Neural progenitor cell (in vitro differentiated cells): Measurements from ENCODE around the gene KLHL13. TPM values are rescaled to one million over a fixed set of nuclear protein-coding genes. Genes with fewer than 3 reads are reported as not detected.
A peak's percentile ranks its signal among the peaks of the same experiment; 100 is the strongest.

Source experiments
- DNase-seq: peaks from one replicate; pipeline ENCODE4 v3.0.0-alpha.2; 2016; ENCODE audit warnings: low spot score
- H2AFZ ChIP-seq: fragments of 200-600 bp; sonication (generic); replicated peaks from 2 replicates; pipeline ENCODE4 v1.6.1; 2016; ENCODE audit warnings: antibody characterized with exemption
- H3F3A ChIP-seq: fragments of 200-600 bp; sonication (generic); 2 replicates; pipeline ENCODE4 v1.6.1; 2016; ENCODE audit warnings: antibody characterized with exemption, low read depth
- H3K27ac ChIP-seq: fragments of 200-600 bp; sonication (generic); 2 replicates; pipeline ENCODE4 v1.5.1; 2016; ENCODE audit warnings: mild to moderate bottlenecking
- H3K27me3 ChIP-seq: fragments of 200-600 bp; sonication (generic); 2 replicates; pipeline ENCODE4 v1.6.1; 2016; ENCODE audit warnings: mild to moderate bottlenecking, moderate library complexity
- H3K36me3 ChIP-seq: fragments of 200-600 bp; sonication (generic); 2 replicates; pipeline ENCODE4 v1.5.1; 2016
- H3K4me1 ChIP-seq: fragments of 200-600 bp; sonication (generic); 2 replicates; pipeline ENCODE4 v1.6.1; 2016; ENCODE audit warnings: mixed run types
- H3K4me2 ChIP-seq: fragments of 200-600 bp; sonication (generic); 2 replicates; pipeline ENCODE4 v1.6.1; 2016
- H3K4me3 ChIP-seq: fragments of 200-600 bp; sonication (generic); 2 replicates; pipeline ENCODE4 v1.5.1; 2016
- H3K79me2 ChIP-seq: fragments of 200-600 bp; sonication (generic); 2 replicates; pipeline ENCODE4 v1.6.1; 2016; ENCODE audit warnings: low read depth
- H3K9ac ChIP-seq: fragments of 200-600 bp; sonication (generic); 2 replicates; pipeline ENCODE4 v1.6.1; 2016
- H3K9me3 ChIP-seq: fragments of 200-600 bp; sonication (generic); 2 replicates; pipeline ENCODE4 v1.5.1; 2016; ENCODE audit warnings: low read depth
- H4K20me1 ChIP-seq: fragments of 200-600 bp; sonication (generic); 2 replicates; pipeline ENCODE4 v1.6.1; 2016; ENCODE audit warnings: low read depth
- H3K27ac Mint-ChIP-seq: 3 replicates; pipeline ENCODE4 v1.8.0; 2021; ENCODE audit warnings: mixed read lengths
- H3K27me3 Mint-ChIP-seq: 2 replicates; pipeline ENCODE4 v1.8.0; 2022; ENCODE audit warnings: low read depth, mild to moderate bottlenecking, inconsistent platforms, moderate library complexity, mixed read lengths; ENCODE audit not compliant: insufficient read depth
- H3K36me3 Mint-ChIP-seq: 3 replicates; pipeline ENCODE4 v1.8.0; 2021; ENCODE audit warnings: mixed read lengths
- H3K4me1 Mint-ChIP-seq: 3 replicates; pipeline ENCODE4 v1.8.0; 2021; ENCODE audit warnings: mixed read lengths
- H3K4me3 Mint-ChIP-seq: 3 replicates; pipeline ENCODE4 v1.8.0; 2021; ENCODE audit warnings: mild to moderate bottlenecking, moderate library complexity, mixed read lengths
- H3K9me3 Mint-ChIP-seq: 3 replicates; pipeline ENCODE4 v1.8.0; 2020; ENCODE audit warnings: mixed read lengths
- EZH2 ChIP-seq: fragments of 200-600 bp; sonication (generic); IDR thresholded peaks from 2 replicates; pipeline ENCODE4 v1.6.1; 2017; ENCODE audit warnings: antibody characterized with exemption, mild to moderate bottlenecking, moderate library complexity
- EZH2phosphoT487 ChIP-seq: fragments of 200-600 bp; sonication (generic); IDR thresholded peaks from 2 replicates; pipeline ENCODE4 v1.6.1; 2017; ENCODE audit warnings: antibody characterized with exemption
- total RNA-seq: library from RNA; depleted of rRNA; stranded (reverse); fragments of >200 nt; gene quantifications from 2 replicates; pipeline ENCODE4 v1.2.3, GENCODE V29; 2015; ENCODE audit warnings: low replicate concordance
- TF ChIP-seq, protein P1 (sequence below): fragments of 200-600 bp; sonication (generic); IDR thresholded peaks from 2 replicates; pipeline ENCODE4 v1.5.1; 2017; ENCODE audit warnings: antibody characterized with exemption, mild to moderate bottlenecking

KLHL13 gene
- total RNA-seq, 1 donor from 2014 or later = 22.6 TPM

DNA sequence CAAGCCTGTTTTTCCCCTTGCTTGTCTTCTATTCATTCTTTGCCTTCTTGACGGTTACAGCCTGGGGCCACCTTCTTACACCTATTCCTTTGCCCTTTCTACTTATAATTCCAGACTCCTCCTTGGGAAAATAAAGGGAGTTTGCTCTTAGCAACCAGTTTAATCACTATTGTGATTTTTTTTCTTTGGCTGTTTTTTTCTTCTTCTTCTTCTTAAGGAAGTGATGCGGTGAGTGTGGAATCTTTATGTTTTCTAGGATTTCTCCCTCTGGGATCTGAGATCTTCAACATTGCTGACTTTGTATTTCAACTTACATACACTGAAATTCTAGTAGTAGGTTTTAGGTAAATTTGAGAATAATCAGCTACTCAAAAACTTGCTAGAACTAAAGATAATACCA lies 1.1 kb upstream of the KLHL13 start:
- peaks cover 2% of the 10 kb centered on the region for H3K79me2 ChIP-seq

DNA sequence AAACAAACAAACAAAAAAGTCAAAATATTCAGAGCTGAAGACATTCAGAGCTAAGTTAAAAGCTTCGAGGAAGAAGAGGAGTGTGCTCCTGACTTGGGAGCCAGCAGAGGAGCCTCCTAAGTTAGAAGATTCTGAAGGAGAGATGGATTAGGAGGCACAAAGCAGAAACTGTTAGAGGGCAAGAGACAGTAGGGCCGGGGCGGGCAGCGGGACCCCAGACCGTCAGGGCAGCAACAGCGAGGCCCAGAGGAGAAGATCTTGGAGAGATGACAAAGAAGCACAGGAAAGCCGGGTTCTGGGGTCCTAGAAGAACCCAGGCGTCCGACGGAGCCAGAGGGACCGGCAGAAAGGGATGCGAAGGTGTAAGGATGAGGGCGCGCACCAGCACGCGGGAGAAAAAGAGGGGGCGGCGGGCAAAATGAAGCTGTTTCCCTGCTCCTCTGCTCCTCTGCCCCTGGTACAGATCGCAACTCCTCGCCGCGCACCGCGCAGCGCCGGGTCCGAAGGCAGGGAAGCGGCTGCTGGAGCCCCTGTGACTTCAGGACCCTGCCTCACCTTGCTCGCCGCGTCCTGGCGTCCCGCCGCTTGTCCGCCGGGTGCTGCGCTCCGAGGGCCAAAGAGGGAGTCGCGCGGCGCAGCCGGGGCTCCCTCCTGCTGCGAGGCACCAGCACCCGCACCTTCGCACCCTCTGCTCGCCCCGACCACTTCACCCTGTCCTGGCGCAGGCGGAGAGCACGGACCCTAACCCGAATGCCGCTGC lies 477 bp downstream of the KLHL13 start:
- DNase-seq = peak; percentile 36
- Mint-ChIP-seq H3K4me1 (peaks cover 16% of the 10 kb centered on the region), H3K27ac (peak overlapping the region; percentile 97), H3K27me3 (peaks cover 5% of the 10 kb centered on the region), H3K36me3 (no peaks in the 10 kb centered on the region), H3K9me3 (no peaks in the 10 kb centered on the region), H3K4me3 (peak overlapping the region; percentile 96)
- Histone ChIP-seq H3K4me2 (peak overlapping the region; percentile 84), H3K9me3 (peaks cover 5% of the 10 kb centered on the region), H3K4me3 (peak overlapping the region; percentile 77), H3K79me2 (peaks cover 2% of the 10 kb centered on the region), H3K27me3 (no peaks in the 10 kb centered on the region), H3K36me3 (no peaks in the 10 kb centered on the region), H2AFZ (peak overlapping the region; percentile 72), H3K9ac (no peak overlapping the region), H3K4me1 (no peaks in the 10 kb centered on the region), H4K20me1 (no peaks in the 10 kb centered on the region), H3F3A (no peaks in the 10 kb centered on the region), H3K27ac (no peak overlapping the region)
- TF ChIP-seq, protein P1, sequence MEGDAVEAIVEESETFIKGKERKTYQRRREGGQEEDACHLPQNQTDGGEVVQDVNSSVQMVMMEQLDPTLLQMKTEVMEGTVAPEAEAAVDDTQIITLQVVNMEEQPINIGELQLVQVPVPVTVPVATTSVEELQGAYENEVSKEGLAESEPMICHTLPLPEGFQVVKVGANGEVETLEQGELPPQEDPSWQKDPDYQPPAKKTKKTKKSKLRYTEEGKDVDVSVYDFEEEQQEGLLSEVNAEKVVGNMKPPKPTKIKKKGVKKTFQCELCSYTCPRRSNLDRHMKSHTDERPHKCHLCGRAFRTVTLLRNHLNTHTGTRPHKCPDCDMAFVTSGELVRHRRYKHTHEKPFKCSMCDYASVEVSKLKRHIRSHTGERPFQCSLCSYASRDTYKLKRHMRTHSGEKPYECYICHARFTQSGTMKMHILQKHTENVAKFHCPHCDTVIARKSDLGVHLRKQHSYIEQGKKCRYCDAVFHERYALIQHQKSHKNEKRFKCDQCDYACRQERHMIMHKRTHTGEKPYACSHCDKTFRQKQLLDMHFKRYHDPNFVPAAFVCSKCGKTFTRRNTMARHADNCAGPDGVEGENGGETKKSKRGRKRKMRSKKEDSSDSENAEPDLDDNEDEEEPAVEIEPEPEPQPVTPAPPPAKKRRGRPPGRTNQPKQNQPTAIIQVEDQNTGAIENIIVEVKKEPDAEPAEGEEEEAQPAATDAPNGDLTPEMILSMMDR = no peak
- TF ChIP-seq EZH2 (no peak), EZH2phosphoT487 (no peak)

More for the DNA sequence above, 1.1 kb upstream of the KLHL13 start:
- Histone ChIP-seq H3K9ac (no peak overlapping the region), H3K9me3 (peaks cover 5% of the 10 kb centered on the region), H2AFZ (peak overlapping the region; percentile 55), H3K4me3 (no peak overlapping the region), H3F3A (no peaks in the 10 kb centered on the region), H4K20me1 (no peaks in the 10 kb centered on the region), H3K4me2 (no peak overlapping the region), H3K27ac (no peak overlapping the region), H3K36me3 (no peaks in the 10 kb centered on the region), H3K4me1 (no peaks in the 10 kb centered on the region), H3K27me3 (no peaks in the 10 kb centered on the region)
- no peaks in the 10 kb centered on the region for H3K9me3 Mint-ChIP-seq
- peaks cover 5% of the 10 kb centered on the region for H3K27me3 Mint-ChIP-seq
- peak overlapping the region; percentile 81 for H3K4me3 Mint-ChIP-seq
- no peaks in the 10 kb centered on the region for H3K36me3 Mint-ChIP-seq
- TF ChIP-seq, protein P1 = no peak
- TF ChIP-seq EZH2 (no peak), EZH2phosphoT487 (no peak)
- H3K27ac Mint-ChIP-seq = no peak overlapping the region
- H3K4me1 Mint-ChIP-seq = peaks cover 16% of the 10 kb centered on the region
- DNase-seq = no peak

DNA sequence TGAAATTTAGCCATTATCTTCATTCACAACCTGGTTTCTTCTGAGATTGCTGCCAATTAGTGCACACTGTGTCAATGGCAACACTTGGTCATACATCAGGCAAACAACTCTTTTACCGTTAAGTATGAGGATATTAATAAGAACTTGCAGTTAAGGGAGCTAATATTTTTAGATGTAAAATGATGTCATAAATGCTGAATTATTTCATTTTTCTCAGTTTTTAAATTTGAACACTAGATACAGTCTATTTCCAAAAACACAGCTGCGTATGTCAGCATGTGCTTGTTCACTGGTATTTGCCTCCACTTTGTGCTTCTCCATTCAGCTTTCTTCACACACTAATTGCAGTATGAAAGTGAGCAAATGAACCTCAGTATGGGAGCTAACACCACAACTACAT lies 1.6 kb downstream of the KLHL13 start:
- H3K27ac Mint-ChIP-seq = no peak overlapping the region
- H3K79me2 ChIP-seq = peaks cover 2% of the 10 kb centered on the region

More for the DNA sequence above, 1.6 kb downstream of the KLHL13 start:
- Histone ChIP-seq H3K4me2 (peak overlapping the region; percentile 84), H3K36me3 (no peaks in the 10 kb centered on the region), H3F3A (no peaks in the 10 kb centered on the region), H3K4me3 (peak overlapping the region; percentile 77), H3K9me3 (no peaks in the 10 kb centered on the region), H3K9ac (no peak overlapping the region), H3K27me3 (no peaks in the 10 kb centered on the region), H3K27ac (no peak overlapping the region), H3K4me1 (no peaks in the 10 kb centered on the region), H4K20me1 (no peaks in the 10 kb centered on the region), H2AFZ (no peak overlapping the region)
- DNase-seq = no peak
- peaks cover 5% of the 10 kb centered on the region for H3K27me3 Mint-ChIP-seq
- H3K4me1 Mint-ChIP-seq = peaks cover 16% of the 10 kb centered on the region
- H3K36me3 Mint-ChIP-seq = no peaks in the 10 kb centered on the region
- peak overlapping the region; percentile 96 for H3K4me3 Mint-ChIP-seq
- no peaks in the 10 kb centered on the region for H3K9me3 Mint-ChIP-seq
- TF ChIP-seq EZH2 (no peak), EZH2phosphoT487 (no peak)
- TF ChIP-seq, protein P1 = no peak
